GM21360 (cell line): Measurements from ENCODE around the gene SCARB1.

Source experiments
- ATAC-seq: cut with Tn5 transposase; IDR thresholded peaks from one replicate; pipeline ENCODE4 v1.9.1; 2021; ENCODE audit warnings: mild to moderate bottlenecking, moderate library complexity; ENCODE audit not compliant: unreplicated experiment

Gene SCARB1

DNA sequence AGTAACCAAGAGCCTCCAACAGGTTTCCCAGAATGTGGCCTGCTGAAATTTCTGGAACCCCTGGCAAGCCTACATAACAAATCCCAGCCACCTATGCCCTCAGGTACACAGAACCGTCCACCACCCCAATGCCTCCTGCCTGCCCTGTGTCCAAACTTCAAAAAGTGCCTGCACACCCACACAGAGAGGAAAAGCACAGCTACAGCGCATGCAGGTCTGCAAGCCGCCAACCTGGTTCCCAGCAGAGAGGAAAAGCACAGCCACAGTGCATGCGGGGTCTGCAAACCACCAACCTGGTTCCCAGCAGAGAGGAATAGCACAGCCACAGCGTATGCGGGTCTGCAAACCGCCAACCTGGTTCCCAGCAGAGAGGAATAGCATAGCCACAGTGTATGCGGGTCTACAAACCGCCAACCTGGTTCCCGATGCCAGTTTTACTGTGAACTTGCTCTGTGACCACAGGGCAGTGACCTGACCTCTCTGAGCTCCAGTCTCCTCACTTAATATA is 113.5 kb downstream of the SCARB1 start:
- ATAC-seq: no peak

DNA sequence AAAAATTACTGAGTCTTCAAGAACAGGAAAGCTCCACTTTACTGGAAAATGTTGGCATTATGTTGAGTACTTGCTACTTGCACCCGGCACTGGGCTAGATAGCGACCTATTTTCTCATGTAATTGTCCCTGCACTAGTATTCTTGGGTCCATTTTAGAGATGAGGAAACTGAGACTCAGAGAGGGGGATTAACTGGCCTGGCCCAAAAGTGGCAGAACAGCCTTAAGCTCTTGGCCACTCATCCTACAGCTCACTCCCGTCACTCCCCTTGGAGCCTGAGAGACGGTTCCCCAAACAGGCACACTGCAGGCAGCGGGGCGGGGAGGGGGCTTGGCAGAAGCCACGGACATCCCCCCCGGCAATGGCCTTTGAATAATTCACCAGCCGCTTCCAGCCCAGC is 113.9 kb downstream of the SCARB1 start:
- ATAC-seq: no peak

DNA sequence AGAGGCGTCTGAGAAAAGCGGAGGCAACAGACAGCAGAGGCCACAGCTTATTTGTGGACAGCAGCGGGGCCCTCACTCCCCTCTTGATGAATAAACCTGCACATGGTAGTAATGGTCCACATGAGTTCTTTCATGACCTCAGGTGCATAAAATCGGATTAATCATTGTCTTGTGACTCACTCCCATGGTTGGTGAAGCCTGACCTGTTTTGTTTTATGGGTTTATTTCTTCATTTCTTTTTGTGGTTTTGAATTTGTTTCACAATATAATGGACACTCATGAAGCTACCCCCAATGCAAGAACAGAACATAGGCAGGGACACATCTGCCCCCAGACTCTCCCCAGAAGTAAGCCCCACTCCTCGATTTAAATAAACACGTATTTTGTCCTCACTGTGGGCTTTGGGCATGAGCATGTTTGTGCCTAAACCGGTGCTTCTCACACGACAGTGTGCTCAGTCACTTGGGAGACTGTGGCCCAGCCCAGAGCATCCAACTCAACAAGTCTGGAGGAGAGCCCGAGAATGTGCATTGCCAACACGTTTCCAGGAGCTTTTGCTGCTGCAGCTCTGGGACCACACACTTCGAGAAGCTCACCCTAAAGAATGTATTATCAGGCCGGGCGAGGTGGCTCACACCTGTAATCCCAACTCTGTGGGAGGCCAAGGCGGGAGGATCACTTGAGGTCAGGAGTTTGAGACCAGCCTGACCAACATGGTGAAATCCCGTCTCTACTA is 116.1 kb downstream of the SCARB1 start:
- ATAC-seq: no peak

DNA sequence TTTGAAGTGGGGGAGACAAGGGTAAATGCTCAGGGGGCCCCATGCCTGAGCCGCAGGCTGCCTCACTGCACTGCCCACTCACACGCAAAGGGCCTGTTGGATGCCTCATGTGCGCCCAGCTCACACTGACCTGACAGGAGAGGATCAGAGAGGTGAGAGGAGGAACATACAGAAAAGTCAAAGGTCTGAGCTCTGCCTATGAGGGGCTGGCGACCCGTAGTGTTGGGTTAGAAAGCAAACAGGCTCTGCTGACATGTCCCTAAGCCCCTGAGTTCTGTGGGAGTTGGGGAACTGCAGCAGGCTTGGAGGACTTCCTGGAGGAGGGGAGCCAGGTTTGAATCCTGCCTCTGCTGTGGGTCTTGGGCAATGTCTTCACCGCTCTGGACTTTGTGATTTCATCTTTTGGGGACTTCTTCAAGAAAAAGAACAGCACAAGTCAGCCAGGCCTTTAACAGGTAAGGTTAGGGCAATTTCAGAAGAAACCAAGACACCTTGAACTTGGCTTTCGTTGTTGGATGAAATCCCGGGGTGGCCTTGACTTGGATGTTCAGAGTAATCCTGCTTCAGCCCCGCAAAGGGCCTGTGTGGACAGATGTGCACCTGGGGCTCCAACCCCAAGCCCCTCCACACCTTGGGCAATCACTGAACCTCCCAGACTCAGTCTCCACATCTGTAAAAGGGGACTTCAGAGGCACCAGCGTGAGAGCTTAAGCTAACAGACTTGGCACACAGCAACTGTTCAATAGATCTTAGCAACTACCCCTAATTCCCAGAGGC is 116.8 kb downstream of the SCARB1 start:
- no peak for ATAC-seq

DNA sequence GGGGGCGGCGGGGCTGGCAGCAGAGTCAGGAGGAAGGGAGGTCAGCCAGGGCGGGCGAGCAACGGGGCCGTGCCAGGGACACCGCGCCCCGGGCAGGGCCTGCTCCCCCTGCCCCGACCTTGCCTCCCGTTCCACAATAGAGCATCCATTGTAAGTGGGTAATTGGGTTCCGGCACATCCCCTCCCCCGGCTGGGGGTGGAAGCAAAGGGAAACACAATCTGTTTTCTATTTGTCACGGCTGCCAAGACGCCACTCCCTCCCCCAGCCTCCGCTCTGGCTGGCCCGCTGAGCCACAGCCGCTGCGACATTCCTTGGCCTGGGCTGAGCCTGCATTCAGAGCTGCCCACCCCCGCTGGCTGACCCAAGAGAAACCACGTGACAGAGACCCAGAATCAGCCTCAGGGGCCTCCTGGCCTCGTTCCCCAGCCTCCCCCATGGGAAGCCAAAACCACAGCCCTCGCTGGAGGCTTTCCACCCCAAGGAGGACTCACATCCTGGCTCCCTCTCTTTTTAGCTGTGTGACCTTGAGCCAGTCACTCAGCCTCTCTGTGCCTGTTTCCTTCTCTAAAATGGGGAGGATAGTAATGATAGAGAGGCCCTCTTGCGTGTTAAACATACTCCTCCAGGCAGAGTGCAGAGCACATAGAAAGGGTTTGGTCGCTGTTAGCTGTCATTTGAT is 117.6 kb downstream of the SCARB1 start:
- no peak for ATAC-seq

DNA sequence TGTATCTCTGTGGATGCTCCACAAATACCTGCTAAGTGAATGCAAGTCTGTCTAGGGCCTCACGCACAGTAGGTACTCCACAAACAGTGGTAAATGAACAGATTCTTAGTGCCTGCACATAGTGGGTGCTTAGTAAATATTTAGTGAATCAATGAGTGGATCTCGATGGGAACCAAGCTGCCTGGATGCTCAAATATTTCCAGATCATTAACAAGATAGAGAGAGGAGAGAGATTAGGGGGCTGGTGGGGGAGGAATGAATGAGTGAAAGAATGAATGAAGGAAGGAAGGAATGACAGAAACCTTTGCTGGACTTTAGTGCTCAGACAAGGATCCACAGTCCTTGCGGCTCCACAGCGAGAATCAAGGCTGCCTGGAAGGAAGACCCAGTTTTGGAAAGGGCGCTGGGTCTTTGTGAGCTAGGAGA is 118.2 kb downstream of the SCARB1 start:
- no peak for ATAC-seq

DNA sequence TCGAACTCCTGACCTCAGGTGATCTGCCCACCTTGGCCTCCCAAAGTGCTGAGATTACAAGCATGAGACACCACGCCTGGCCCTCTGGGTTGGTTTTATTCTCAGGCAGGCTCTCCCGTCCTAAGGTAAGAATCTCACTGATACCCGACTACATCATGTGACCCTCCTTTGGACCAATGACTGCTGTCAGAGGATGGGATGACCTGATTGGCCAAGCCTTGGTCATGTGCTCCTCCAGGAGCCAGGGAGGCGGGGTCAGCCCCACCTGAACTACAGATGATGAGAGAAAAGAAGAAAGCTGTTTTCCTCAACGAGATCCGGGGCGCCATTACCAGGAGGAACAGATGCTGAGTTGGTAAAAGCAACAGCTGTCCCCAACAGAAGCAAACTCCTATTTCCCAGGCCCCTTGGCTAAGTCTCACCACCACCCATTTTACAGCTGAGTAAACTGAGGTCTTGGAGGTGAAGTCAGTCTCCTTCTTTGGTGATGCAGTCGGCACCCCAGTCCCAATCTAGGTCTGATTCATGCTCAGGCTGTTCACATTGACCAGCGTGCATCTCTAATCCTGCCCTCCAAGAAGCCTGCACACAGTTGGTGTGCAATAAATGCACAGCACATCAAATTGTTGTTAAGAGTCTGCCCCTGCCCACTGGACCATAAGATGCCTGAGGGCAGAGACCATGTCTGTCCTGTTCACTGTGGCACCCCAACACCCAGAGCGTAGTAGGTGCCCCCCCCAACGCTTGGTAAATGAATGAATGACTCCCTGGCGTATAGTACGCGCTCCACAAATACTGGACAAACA is 118.8 kb downstream of the SCARB1 start:
- no peak for ATAC-seq

DNA sequence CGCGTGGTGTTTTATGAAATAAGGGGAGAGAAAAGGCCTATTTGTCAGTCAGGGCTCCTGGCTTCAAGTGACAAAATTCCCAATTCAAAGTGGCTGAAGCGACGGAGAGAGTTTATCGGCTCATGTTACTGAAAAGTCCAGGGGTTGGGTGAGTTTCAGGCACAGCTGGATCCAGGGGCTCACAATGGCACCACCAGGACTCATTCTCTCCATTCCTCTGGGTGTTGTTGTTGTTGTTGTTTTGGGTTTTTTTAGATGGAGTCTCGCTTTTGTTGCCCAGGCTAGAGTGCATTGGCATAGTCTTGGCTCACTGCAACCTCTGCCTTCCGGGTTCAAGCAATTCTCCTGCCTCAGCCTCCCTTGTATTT is 119.4 kb downstream of the SCARB1 start:
- no peak for ATAC-seq

DNA sequence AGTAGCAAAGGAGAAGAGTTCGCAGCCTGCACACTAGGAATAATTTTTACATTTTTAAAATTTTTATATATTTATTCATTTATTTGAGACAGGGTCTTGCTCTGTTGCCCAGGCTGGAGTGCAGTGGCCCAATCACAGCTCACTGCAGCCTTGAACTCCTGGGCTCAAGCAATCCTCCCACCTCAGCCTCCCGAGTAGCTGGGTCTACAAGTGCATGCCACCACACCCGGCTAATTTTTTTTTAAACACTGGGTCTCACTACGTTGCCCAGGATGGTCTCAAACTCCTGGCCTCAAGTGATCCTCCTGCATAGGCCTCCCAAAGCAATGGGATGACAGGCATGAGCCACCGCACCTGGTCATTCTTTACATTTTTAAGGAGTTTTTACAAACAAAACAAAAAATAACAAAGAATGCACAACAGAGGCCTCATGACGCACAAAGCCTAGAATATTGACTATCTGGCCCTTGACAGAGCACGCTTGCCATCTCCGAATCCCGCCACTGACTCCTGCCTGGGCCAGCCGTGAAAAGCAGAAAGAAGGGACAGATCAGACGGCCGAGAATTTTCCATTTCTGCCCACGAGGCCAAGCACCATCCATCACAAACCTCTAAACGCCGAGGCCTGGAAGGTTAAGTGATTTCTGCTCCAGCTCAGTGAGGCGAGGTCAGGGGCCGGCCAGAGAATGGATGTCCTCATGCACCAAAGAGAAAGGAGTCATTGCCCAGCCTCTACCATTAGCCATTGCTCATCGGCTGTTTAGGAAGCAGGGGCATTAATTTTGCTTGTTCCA is 120.0 kb downstream of the SCARB1 start:
- no peak for ATAC-seq

DNA sequence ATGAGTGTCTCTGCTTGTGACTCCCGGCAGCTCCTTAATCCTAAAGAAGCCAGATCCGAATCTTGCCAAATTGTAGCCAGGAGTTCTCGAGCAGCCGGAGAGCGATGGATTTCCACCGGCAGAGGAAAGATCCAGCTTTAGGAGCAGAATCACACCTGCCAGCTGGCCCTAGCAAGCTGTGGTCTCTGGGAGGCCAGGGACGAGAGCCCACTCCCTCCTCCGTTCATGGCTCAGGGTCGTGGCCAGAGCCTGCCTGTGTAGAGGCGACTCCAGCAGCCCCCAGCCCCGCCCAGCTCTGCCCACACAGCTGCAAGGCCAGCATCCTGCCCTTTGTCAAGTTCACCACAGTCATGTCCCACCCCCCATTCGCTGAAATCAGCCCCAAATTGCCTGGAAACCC is 121.0 kb downstream of the SCARB1 start:
- ATAC-seq: no peak

DNA sequence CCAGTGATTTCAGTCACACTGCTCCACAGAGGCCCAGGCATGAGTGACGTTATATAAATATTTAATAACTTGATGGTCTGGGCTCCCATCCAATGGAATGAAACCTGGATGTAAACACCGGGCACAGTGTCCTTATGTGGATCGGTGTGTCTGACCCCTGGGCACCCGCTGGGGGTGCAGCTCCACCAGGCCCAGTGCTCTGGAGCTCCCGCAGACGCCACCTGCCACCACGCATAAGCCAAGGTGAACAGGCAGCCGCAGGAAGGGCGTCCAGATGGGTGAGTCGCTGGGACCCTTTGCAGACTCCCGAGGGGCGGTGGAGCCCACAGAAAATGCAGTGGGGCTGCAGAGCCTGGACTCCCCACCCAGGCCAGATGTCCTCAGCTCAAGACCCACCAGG is 121.6 kb downstream of the SCARB1 start:
- no peak for ATAC-seq

DNA sequence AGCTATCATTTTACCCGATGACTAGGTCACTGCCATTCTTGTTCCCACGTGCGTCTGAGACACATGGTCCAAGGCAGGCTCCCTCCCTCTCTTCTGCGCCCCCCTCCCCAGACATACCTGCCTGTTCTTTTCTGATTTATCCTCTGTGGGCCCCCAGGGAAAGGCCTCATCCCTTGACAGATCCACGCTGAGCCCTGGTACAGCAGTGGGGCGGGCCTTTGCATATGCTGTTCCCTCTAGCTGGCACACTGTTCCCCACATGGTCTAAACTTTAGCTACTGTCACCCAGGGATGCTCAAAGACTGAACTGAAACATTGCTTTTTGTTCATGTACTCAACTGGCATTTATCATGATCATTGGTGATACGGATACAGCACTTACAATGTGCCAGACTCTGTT is 122.5 kb downstream of the SCARB1 start:
- ATAC-seq: no peak

DNA sequence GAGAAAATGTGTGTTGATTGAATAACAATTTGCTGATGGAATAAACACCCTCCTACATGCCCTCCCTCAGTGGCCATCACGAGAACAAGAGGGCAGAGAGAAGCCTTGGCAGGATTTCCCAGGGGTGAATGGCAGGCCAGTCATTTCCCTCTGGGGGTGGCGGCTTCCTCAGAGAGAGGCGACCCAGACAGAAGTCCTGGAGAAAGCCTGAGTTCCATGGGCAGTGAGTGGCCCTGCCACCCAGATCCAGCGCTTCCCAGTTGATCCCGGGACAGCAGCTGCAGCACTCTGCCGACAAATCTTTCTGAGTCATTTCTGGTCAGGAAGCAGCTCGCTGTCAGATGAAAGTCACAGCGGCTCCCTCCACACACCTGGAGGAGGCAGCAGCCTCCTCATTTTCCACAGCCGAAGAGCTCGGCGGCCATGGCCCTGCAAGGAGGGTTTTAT is 123.0 kb downstream of the SCARB1 start:
- no peak for ATAC-seq

DNA sequence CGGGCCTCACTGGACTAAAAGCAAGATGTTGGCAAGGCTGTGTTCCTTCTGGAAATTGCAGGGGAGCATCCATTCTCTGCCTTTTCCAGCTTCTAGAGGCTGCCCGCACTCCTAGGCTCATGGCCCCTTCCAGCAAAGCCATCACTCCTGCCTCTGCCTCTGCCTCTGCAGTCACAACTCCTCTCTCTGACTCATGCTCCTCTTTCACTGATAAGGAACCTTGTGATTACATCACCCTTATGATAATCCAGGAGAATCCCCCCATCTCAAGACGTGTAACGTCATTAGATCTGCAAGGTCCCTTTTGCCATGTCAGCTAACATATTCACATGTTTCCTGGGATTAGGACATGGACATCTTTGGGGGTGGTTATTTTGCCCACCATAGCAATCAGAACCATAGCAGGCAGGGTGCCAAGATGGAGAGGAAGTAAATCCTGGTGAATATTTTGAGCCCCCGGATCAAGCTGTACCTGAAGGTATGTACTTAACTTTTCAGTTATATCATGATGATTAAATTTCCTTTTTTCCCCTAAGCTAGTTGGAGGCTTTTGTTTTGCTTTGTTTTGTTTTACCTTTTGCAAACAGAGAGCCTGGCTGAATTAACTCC is 123.6 kb downstream of the SCARB1 start:
- no peak for ATAC-seq

DNA sequence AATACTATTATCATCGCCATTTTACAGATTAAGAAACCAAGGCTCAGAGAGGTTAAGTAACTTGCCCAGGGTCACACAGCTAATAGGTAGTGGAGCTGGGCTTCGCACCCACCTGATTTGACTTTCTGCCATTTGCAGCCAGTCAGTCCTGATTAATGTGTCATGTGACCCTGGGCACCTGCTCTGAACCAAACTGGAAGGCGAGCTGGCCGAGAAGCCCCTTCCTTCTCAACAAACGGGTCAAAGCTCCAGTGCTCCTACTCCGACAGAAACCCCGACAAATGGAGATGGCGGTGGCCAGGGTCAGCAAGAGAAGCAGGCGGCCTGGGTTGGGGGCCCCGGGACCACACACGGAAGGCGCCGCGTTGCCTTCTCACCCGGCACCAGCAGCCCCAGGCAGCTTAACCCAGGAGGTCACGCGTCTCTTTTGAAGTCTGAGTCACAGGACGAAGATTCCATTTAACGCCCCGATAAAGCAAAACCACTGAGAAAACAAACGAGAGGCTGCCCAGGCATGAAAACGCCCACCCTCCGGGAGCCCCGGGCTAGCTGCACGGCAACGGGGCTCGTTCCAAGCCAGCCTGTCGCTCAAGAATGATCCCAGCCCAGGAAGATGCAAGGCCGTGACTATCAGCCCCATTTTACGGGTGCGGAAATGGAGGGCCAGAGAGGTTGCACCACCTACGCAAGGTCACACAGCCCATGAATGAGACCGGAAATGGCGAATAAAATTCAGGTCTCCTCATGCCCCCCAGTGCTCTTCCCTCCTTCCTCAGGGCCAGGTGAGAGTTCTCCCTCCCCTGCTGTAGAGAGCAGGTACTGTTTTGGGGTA is 124.8 kb downstream of the SCARB1 start:
- ATAC-seq: no peak

DNA sequence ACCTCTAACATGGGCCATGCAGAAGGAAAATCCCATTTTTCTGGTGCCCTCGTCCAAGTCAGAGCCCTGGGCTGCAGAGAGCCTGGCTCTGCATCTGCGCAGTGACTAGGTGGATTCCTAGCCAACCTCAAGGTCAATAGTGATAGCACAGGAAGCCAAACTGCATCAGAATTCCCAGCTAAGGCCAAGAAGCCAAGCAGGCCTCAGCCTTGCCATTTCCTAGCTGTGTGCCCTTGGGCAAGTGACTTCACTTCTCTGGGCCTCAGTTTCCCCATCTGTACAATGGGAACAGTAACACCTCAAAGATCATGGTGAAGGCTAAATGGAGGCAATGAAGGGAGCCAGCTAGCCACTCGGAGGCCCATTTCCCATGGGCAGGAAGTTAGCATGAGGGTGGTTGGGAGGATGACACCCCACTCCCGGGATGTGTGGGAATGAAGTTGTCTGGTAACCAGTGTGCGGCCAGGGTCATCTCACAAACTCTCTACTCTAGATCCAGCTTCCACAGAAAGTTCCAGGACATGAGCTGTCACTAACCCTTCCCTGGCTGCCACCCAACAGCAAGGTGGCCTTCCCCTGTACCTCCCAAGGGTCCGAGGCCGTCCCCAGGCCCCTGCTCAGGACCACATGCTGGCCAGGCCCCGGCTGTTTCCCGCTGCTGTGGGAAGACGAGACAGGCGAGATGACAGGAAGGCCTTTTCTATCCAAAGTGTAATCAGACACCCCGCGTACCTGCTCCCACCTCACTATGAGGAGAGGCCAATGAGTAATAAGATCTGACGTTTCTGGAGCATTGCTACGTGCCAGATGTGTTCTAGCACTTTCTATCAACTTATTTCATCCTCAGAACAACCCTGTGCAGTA is 125.7 kb downstream of the SCARB1 start:
- no peak for ATAC-seq

DNA sequence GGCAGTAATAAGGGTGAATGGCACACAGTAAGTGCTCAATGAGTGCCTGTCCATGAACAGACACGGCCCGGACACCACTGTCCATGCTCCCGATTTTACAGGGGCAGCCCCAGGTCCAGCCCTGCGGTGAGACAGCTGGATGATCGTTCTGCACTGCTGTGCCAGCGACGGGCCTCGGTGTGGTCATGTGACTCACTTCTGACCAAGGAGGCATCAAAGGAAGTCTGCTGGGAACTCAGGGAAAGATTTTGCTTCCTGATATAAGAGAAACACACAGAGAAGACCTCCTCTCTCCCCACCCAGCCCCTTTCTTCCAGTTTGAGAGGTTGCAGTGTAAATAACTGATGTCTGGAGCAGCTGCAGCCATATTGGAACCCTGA is 126.6 kb downstream of the SCARB1 start:
- no peak for ATAC-seq
